ENCODE data around the gene CUX1. TPM values are rescaled to one million over a fixed set of nuclear protein-coding genes. Genes with fewer than 3 reads are reported as not detected.
A peak's percentile ranks its signal among the peaks of the same experiment; 100 is the strongest.

CUX1 gene
- total RNA-seq, 1 experiment from 2014 or later: 64.3 TPM

DNA sequence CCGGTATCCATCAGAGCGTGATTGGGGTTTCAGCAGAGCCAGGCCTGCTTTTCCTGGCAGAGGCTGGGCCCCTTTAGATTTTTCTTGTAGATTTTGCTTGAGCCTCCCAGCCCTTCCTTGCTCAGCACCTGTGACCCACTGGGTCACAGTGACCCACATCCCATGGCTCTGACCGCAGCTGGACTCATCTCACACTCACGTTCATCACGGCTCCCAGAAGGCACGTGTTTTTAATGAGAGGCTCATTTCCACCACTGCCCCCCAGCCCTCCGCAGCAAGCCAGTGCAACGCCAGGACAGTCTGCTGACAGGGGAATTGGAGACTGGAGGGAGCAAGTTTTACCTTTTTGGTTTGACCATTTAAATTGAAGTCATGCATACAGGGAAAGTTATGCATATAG is 155.7 kb downstream of the CUX1 start (continued):
- TF ChIP-seq, protein P1, sequence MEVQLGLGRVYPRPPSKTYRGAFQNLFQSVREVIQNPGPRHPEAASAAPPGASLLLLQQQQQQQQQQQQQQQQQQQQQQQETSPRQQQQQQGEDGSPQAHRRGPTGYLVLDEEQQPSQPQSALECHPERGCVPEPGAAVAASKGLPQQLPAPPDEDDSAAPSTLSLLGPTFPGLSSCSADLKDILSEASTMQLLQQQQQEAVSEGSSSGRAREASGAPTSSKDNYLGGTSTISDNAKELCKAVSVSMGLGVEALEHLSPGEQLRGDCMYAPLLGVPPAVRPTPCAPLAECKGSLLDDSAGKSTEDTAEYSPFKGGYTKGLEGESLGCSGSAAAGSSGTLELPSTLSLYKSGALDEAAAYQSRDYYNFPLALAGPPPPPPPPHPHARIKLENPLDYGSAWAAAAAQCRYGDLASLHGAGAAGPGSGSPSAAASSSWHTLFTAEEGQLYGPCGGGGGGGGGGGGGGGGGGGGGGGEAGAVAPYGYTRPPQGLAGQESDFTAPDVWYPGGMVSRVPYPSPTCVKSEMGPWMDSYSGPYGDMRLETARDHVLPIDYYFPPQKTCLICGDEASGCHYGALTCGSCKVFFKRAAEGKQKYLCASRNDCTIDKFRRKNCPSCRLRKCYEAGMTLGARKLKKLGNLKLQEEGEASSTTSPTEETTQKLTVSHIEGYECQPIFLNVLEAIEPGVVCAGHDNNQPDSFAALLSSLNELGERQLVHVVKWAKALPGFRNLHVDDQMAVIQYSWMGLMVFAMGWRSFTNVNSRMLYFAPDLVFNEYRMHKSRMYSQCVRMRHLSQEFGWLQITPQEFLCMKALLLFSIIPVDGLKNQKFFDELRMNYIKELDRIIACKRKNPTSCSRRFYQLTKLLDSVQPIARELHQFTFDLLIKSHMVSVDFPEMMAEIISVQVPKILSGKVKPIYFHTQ (CRISPR knock-in tag; IDR thresholded peaks at IDR 0.05): no peak
- TF ChIP-seq, protein P2, sequence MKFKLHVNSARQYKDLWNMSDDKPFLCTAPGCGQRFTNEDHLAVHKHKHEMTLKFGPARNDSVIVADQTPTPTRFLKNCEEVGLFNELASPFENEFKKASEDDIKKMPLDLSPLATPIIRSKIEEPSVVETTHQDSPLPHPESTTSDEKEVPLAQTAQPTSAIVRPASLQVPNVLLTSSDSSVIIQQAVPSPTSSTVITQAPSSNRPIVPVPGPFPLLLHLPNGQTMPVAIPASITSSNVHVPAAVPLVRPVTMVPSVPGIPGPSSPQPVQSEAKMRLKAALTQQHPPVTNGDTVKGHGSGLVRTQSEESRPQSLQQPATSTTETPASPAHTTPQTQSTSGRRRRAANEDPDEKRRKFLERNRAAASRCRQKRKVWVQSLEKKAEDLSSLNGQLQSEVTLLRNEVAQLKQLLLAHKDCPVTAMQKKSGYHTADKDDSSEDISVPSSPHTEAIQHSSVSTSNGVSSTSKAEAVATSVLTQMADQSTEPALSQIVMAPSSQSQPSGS (CRISPR knock-in tag; IDR thresholded peaks at IDR 0.05; ENCODE audit: borderline replicate concordance, low read depth): no peak
- TF ChIP-seq ELF4 (CRISPR knock-in tag; IDR thresholded peaks at IDR 0.05; ENCODE audit: low read depth): no peak
- TF ChIP-seq, protein P3, sequence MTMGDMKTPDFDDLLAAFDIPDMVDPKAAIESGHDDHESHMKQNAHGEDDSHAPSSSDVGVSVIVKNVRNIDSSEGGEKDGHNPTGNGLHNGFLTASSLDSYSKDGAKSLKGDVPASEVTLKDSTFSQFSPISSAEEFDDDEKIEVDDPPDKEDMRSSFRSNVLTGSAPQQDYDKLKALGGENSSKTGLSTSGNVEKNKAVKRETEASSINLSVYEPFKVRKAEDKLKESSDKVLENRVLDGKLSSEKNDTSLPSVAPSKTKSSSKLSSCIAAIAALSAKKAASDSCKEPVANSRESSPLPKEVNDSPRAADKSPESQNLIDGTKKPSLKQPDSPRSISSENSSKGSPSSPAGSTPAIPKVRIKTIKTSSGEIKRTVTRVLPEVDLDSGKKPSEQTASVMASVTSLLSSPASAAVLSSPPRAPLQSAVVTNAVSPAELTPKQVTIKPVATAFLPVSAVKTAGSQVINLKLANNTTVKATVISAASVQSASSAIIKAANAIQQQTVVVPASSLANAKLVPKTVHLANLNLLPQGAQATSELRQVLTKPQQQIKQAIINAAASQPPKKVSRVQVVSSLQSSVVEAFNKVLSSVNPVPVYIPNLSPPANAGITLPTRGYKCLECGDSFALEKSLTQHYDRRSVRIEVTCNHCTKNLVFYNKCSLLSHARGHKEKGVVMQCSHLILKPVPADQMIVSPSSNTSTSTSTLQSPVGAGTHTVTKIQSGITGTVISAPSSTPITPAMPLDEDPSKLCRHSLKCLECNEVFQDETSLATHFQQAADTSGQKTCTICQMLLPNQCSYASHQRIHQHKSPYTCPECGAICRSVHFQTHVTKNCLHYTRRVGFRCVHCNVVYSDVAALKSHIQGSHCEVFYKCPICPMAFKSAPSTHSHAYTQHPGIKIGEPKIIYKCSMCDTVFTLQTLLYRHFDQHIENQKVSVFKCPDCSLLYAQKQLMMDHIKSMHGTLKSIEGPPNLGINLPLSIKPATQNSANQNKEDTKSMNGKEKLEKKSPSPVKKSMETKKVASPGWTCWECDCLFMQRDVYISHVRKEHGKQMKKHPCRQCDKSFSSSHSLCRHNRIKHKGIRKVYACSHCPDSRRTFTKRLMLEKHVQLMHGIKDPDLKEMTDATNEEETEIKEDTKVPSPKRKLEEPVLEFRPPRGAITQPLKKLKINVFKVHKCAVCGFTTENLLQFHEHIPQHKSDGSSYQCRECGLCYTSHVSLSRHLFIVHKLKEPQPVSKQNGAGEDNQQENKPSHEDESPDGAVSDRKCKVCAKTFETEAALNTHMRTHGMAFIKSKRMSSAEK (CRISPR knock-in tag; IDR thresholded peaks at IDR 0.05; ENCODE audit: borderline replicate concordance): no peak
- TF ChIP-seq NR2C2 (CRISPR knock-in tag; IDR thresholded peaks at IDR 0.05): no peak
- TF ChIP-seq SMAD4 (CRISPR knock-in tag; IDR thresholded peaks at IDR 0.05): no peak
- TF ChIP-seq JUN (CRISPR knock-in tag; IDR thresholded peaks at IDR 0.05): no peak
- no peak for TF ChIP-seq ZNF121 (CRISPR knock-in tag; IDR thresholded peaks at IDR 0.05)

DNA sequence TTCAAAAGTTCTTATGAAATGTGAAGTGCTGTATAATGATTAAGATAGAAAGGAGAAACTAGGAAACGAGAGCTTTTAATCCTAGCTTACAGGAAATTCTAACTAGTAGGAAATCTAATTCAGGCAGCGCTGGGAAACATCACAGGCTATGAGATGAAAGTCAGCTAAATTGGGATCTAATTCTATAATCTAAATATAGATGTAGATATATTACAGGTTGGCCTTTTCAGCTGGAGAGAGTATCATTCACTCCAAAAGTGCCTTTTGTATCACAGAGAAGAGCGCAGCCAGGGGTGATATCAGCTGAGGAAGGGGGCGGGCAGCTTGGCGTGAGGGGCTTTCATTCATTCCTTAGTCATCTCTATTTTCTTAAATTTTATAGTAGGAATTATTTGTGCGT is 157.0 kb downstream of the CUX1 start:
- Mint-ChIP-seq H3K27me3 (ENCODE audit: low read depth) (no peaks in the 10 kb centered on the region), H3K36me3 (peaks cover 7% of the 10 kb centered on the region), H3K4me1 (peaks cover 41% of the 10 kb centered on the region), H3K4me3 (no peak overlapping the region), H3K27ac (peak overlapping the region; percentile 15; the same call in 1 of the 2 replicates), H3K9me3 (peaks cover 7% of the 10 kb centered on the region; the same call in 1 of the 2 replicates)
- POLR2A ChIA-PET: interaction anchor here (0.5 kb wide), 1 partner anchor 13 kb away, joined by 3 read pairs; no protein-coding TSS in a partner anchor
- no peak for ATAC-seq
- DNase-seq (ENCODE audit: low spot score): no peak
- CTCF ChIA-PET: no interaction called here
- TF ChIP-seq KAT7 (CRISPR knock-in tag; IDR thresholded peaks at IDR 0.05; ENCODE audit: borderline replicate concordance) (no peak), PRRX2 (CRISPR knock-in tag; IDR thresholded peaks at IDR 0.05) (no peak), GRHL2 (CRISPR knock-in tag; IDR thresholded peaks at IDR 0.05; ENCODE audit: insufficient replicate concordance, severe bottlenecking) (no peak), NFE2L1 (CRISPR knock-in tag; IDR thresholded peaks at IDR 0.05) (no peak), SP1 (CRISPR knock-in tag; conservative IDR thresholded peaks at IDR 0.05) (no peak), HMGA2 (CRISPR knock-in tag; IDR thresholded peaks at IDR 0.05) (no peak), NR2C2 (CRISPR knock-in tag; IDR thresholded peaks at IDR 0.05) (no peak), NFATC4 (CRISPR knock-in tag; IDR thresholded peaks at IDR 0.05) (no peak), TP53 (CRISPR knock-in tag; IDR thresholded peaks at IDR 0.05) (no peak), CBFB (CRISPR knock-in tag; IDR thresholded peaks at IDR 0.05; ENCODE audit: low read depth) (no peak), ZNF317 (CRISPR knock-in tag; IDR thresholded peaks at IDR 0.05; ENCODE audit: borderline replicate concordance, low read depth) (no peak)
- TF ChIP-seq, protein P4, sequence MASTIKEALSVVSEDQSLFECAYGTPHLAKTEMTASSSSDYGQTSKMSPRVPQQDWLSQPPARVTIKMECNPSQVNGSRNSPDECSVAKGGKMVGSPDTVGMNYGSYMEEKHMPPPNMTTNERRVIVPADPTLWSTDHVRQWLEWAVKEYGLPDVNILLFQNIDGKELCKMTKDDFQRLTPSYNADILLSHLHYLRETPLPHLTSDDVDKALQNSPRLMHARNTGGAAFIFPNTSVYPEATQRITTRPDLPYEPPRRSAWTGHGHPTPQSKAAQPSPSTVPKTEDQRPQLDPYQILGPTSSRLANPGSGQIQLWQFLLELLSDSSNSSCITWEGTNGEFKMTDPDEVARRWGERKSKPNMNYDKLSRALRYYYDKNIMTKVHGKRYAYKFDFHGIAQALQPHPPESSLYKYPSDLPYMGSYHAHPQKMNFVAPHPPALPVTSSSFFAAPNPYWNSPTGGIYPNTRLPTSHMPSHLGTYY (CRISPR knock-in tag; IDR thresholded peaks at IDR 0.05): no peak
- TF ChIP-seq, protein P5, sequence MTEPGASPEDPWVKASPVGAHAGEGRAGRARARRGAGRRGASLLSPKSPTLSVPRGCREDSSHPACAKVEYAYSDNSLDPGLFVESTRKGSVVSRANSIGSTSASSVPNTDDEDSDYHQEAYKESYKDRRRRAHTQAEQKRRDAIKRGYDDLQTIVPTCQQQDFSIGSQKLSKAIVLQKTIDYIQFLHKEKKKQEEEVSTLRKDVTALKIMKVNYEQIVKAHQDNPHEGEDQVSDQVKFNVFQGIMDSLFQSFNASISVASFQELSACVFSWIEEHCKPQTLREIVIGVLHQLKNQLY (CRISPR knock-in tag; IDR thresholded peaks at IDR 0.05): no peak
- TF ChIP-seq, protein P6, sequence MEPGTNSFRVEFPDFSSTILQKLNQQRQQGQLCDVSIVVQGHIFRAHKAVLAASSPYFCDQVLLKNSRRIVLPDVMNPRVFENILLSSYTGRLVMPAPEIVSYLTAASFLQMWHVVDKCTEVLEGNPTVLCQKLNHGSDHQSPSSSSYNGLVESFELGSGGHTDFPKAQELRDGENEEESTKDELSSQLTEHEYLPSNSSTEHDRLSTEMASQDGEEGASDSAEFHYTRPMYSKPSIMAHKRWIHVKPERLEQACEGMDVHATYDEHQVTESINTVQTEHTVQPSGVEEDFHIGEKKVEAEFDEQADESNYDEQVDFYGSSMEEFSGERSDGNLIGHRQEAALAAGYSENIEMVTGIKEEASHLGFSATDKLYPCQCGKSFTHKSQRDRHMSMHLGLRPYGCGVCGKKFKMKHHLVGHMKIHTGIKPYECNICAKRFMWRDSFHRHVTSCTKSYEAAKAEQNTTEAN (CRISPR knock-in tag; IDR thresholded peaks at IDR 0.05): no peak
- TF ChIP-seq, protein P7, sequence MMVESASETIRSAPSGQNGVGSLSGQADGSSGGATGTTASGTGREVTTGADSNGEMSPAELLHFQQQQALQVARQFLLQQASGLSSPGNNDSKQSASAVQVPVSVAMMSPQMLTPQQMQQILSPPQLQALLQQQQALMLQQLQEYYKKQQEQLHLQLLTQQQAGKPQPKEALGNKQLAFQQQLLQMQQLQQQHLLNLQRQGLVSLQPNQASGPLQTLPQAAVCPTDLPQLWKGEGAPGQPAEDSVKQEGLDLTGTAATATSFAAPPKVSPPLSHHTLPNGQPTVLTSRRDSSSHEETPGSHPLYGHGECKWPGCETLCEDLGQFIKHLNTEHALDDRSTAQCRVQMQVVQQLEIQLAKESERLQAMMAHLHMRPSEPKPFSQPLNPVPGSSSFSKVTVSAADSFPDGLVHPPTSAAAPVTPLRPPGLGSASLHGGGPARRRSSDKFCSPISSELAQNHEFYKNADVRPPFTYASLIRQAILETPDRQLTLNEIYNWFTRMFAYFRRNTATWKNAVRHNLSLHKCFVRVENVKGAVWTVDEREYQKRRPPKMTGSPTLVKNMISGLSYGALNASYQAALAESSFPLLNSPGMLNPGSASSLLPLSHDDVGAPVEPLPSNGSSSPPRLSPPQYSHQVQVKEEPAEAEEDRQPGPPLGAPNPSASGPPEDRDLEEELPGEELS (CRISPR knock-in tag; IDR thresholded peaks at IDR 0.05): no peak
